RCC 7860 (cell line): ENCODE data around the gene WRNIP1.
A peak's percentile ranks its signal among the peaks of the same experiment; 100 is the strongest.
"Not testable (repeated sequence)": the region's sequence is repeated elsewhere in the genome, so short reads cannot be mapped to it uniquely, and the experiment has no call there.

Experiments used
- DNase-seq: peaks from one replicate; pipeline ENCODE4 v3.0.0-alpha.2; 2015; ENCODE audit warnings: low spot score
- FAIRE-seq: peaks from 2 replicates; lab custom pipeline; 2012; peaks lifted over from hg19 to GRCh38; lab: Jason Lieb, UNC

WRNIP1 gene

DNA sequence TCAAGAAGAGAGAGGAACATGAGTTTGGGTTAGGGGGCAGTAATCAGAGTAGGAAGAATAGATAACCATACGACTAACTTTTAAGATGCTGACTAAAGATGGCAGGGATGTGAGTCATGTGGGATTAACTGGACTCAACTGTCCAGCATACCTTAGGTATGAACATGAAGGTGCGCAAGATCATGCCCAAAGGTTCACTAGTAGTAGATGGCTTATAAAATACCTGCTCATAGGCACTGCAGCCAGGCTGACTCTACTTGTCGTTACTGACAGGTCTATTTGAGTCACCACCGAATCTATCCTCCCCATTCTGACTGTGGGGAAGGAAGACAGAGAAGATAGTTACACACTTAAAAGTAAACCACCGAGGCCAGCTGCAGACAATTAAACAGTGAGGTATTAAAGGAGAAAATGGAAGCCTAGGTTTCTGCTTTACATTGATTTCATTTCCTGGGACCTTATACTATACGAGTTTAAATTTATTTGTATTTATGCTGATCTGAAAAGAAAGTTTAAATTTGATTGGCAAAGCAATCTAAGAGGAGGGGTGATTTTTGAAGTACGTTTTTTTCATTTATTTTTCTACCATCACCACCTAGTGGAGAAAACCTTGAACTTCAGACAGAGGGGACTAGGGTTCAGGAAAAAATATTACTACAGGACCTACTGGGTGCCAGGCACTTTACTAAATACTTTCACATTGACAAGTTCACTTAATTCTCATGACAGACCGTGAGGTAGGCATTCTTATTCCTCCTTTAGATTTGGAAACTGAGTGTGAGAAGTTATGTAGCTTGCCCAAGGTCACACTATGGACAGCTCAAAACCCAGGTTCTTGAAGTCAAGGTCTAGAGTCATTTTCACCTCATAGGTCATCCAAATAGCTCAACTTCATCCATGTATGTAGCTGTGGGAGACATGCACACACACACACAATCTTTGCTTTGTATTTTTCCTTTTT lies 4.0 kb upstream of the WRNIP1 start:
- FAIRE-seq (no peak), DNase-seq (no peak)

GRCh38 chr6:2762868-2763267 lies 2.3 kb upstream of the WRNIP1 start:
- not testable (repeated sequence) for DNase-seq, FAIRE-seq

DNA sequence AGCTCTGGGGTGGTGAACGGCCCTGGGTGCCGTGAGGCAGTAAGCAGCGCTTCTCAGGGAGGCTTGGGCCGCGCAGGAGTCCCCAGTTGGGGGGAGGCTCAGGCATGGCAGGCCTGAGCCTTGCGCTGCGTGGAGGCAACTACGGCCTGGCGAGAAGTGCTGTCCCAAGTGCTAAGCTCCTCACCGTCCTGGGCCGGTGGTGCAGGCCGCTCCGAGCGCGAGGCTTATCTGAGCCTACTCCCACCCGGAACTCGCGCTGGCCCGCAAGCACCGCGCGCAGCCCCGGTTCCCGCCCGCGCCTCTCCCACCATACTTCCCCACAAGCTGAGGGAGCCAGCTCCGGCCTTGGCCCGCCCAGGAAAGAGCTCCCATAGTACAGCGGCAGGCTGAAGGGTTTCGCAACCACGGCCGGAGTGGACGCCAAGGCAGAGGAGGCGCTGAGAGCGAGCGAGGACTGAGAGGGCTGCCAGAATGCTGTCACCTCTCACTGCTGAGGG lies 1.8 kb upstream of the WRNIP1 start:
- no peak for DNase-seq
- FAIRE-seq, result no peak

- no peak for FAIRE-seq
- DNase-seq, result no peak
Observed at GRCh38 chr6:2763876-2764540, 1.2 kb upstream of the WRNIP1 start.

GRCh38 chr6:2764610-2765165 lies 505 bp upstream of the WRNIP1 start:
- FAIRE-seq, result no peak
- peak; percentile 55 for DNase-seq

DNA sequence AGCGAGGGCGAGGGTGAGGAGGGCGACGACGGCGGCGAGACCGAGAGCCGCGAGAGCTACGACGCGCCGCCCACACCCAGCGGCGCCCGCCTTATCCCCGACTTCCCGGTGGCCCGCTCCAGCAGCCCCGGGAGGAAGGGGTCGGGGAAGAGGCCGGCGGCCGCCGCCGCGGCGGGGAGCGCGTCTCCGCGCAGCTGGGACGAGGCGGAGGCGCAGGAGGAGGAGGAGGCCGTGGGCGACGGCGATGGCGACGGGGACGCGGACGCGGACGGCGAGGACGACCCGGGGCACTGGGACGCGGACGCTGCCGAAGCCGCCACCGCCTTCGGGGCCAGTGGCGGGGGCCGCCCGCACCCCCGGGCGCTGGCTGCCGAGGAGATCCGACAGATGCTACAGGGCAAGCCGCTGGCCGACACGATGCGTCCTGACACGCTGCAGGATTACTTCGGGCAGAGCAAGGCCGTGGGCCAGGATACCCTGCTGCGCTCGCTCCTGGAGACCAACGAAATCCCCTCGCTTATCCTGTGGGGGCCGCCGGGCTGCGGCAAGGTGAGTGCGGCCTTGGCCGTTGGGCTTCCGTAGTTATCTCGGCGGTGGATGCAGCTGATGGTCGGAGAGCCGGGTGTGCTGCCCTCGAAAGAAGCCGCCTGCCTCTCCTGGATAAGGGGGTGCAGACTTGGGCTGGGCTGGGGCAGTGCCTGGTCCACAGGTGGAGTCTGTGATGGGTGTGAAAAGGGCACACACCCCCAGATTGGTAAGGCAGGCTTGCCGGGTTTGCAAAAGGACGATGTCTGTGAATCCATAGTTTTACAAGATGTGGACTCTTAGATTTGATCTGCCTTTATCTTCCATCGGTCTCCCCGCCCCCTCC lies 938 bp downstream of the WRNIP1 start:
- no peak for FAIRE-seq
- DNase-seq, result peak; percentile 20

DNA sequence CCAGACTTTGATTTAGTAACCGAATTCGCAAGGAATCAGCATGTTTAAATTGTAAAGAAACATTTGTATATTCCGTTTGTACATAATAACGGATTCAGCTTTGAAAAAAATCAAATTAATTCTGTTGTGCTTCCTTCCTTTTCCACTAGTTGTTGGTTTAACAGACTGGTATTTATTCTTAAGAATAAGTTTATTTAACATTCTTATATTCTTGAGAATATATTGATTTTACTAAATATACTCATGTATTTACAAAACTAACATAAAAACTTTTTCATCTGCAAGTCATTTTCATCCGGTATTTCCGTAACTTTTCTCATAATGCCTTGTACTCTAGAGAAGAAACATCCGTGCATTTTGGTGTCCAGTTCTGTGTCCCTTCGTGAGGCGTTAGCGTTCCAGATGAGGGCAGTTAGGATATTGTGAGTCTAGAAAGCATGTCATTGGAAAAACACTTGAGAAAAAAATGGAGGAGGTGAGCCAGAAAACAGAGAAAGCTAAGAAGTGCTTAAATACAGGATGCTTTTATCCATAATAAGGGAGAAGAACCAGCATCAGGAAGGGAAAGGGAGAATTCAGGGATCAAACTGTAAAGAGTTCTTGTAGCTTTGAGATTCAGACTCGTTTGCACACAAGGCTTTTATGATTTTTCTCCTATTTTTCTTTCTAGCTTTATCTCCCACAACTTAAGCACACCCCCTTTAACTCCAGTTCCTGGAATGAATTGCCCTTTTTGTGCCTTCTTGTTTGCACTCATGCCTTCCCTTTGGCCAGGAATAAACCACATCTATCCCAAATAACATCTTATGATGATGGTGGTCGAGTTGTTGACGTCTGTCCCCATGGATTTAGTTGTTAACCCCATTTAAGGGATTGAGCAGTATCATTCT lies 1.8 kb downstream of the WRNIP1 start:
- DNase-seq, result no peak
- FAIRE-seq, result no peak

DNA sequence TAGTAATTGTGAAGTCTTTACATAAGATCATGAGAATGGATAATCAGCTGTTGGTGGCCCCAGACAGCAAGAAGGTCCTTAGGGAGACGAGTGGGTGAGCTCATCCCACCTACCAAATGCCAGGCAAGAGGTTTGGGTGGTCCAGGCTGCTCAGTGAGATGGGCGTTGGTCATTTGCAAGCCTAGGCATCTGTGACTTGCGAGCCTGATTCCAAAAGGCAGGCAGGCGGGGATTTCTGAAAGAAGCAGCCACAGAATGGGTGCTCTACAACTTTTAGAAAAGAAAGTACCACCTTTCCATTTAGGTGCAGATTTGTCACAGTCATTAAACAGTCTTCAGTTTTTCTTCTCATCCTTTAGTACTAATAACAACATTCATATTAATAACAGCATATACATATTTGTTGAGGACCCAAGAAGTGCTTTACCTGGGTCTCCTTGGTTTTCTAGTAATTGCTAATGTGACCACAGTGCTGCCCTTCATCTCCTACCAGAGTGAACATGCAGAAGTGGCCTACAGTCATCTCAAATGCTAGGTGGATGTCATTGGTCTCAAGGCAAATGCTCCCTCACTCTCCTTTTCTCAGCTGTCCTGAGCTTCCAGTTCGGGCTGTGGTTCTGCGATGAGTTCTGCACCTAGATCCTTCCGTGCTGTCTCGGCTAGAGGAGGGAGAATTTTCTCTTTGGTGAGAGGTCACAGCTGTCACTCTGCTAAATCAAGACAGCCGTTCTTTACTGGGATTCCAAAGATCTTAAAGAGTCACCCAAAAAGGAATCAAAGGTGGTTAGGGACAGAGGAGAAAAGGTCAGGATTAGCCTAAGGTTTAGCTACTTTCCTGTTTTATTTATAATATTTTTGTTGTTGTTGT lies 2.7 kb downstream of the WRNIP1 start:
- FAIRE-seq, result no peak
- no peak for DNase-seq

GRCh38 chr6:2768696-2769095 lies 3.5 kb downstream of the WRNIP1 start:
- DNase-seq (no peak), FAIRE-seq (no peak)

DNA sequence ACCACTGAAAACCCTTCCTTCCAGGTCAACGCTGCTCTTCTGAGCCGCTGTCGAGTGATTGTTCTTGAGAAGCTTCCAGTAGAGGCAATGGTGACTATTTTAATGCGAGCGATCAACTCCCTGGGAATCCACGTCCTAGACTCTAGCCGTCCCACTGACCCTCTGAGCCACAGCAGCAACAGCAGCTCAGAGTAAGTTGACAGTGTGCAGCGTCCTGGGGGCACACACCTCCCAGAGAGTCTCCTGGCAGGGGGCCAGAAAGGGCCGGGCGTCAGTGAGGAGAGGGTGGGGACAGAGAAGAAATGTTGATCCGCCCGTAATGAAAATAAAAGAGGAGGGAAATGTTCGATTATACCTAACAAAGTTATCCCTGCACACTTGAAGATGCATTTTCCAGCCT lies 5.0 kb downstream of the WRNIP1 start:
- DNase-seq, result no peak
- no peak for FAIRE-seq

DNA sequence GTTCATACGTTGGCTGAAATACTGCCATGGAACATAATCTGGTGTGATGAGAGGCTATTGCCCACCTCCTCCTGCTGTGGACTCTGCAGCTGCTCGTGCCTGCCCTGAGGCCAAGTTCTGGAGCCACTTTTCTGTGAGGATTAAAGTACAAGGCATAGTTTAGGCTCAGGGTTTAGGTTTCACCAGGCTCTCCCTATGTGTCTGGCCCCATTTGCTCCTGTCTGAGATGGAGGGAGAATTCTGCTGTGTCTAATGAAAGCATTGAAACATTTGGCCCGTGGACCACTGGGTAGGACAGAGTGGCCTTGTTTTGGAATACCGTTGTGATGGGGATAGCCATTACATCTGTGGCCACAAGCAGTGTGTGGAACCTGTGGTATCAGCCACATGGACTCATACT lies 5.9 kb downstream of the WRNIP1 start:
- no peak for DNase-seq
- no peak for FAIRE-seq

- no peak for FAIRE-seq
Observed at GRCh38 chr6:2772840-2773239, 7.6 kb downstream of the WRNIP1 start.

DNA sequence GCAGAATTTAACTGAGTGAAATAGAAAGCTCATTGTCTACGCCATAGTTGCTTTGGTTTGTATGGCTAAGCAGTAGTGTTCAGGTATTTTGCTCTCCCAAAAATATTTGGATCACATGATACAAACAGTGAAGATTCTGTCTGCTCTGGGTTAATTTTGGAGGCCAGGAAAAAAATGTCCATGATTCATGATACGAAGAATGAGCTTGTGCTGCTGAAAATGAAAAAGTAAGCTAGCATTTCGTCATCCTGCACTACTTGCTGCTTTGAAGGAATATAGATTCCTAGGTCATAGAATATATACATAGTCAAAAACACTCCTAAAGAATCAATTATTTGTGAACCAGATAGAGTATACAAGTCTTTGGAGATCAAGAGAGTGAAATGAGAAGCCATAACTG lies 8.3 kb downstream of the WRNIP1 start:
- FAIRE-seq (no peak), DNase-seq (no peak)

More at GRCh38 chr6:2772840-2773239, 7.6 kb downstream of the WRNIP1 start:
- no peak for DNase-seq

- no peak for FAIRE-seq
- no peak for DNase-seq
Observed at GRCh38 chr6:2775003-2775402, 9.8 kb downstream of the WRNIP1 start.

DNA sequence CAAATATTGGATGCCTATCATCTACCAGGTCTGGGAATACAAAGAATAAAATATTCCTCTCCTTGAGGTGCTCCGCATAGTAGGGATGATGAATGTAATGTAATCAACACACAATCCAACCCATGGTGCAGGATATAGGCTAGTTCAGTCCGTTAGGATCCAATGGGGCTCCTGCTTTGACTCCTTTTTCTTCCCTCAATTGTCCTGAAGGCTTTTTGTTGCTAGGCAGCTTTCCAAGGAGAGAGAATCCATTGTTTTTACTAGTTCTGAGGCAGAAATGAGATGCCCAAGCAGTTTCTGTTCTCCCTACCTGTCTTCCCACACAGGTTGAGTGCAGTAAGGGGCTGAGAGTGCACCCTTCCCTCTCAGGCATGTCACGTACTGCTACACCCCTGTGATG lies 12.1 kb downstream of the WRNIP1 start:
- FAIRE-seq (no peak), DNase-seq (no peak)

- FAIRE-seq (no peak), DNase-seq (no peak)
Observed at GRCh38 chr6:2780102-2780737, 15.0 kb downstream of the WRNIP1 start.

- DNase-seq, result no peak
- no peak for FAIRE-seq
Observed at GRCh38 chr6:2781685-2782355, 16.6 kb downstream of the WRNIP1 start.

DNA sequence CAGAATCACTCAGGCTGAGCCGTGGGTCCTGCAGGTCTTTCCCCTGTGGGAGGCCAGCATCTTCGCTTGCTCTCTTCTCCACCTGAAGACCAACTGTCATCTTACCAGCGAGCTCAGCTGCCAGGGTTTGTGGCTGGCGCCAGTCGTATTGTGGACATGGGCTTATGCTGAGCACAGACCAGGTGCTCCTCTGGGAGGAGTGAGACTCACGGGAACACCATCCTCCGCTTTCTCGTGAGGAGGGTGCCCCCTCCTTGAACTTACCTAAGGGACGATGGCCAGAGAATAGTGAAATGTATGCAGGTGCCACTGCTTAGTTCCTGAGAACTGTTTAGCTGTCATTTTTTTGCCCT lies 17.1 kb downstream of the WRNIP1 start:
- FAIRE-seq (no peak), DNase-seq (no peak)
